ENCODE results near the gene GDPD5.

The GDPD5 gene

GRCh38 chr11:75495749-75496304 is 29.9 kb downstream of the GDPD5 start:
- no peak overlapping the region for H3K4me3 ChIP-seq
- no peak for TF ChIP-seq Cebpa-rat (IDR thresholded peaks at IDR 0.05)
- no peak overlapping the region for H3K9ac ChIP-seq
- H3K36me3 ChIP-seq, result no peaks in the 10 kb centered on the region
- no peaks in the 10 kb centered on the region for H3K27me3 ChIP-seq
- peaks cover 20% of the 10 kb centered on the region for H3K4me1 ChIP-seq
- no peak overlapping the region for H3K4me2 ChIP-seq
- H4K20me1 ChIP-seq, result no peaks in the 10 kb centered on the region
- H3K27ac ChIP-seq, result no peak overlapping the region
- H3K9me3 ChIP-seq, result no peaks in the 10 kb centered on the region

DNA sequence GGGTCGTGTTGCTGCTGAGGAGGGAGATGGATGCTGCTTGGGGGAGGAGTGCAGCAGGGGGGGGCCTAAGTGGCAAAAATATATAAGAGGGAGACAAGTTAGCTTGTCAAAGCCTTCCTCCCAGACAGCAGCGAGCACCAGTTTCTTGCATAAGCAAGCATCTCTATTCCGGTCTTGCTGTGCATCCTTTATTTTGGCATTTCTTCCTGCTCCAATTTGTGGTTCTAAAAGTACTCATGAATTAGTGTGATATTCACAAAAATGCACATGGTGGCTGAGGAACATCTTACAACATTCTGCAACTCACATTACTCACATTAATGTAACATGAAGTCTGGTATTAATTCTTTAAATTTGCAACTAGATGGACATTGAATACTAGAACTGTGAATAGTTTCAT is 32.1 kb downstream of the GDPD5 start:
- no peak for TF ChIP-seq Cebpa-rat (IDR thresholded peaks at IDR 0.05)
- no peak overlapping the region for H3K4me2 ChIP-seq

DNA sequence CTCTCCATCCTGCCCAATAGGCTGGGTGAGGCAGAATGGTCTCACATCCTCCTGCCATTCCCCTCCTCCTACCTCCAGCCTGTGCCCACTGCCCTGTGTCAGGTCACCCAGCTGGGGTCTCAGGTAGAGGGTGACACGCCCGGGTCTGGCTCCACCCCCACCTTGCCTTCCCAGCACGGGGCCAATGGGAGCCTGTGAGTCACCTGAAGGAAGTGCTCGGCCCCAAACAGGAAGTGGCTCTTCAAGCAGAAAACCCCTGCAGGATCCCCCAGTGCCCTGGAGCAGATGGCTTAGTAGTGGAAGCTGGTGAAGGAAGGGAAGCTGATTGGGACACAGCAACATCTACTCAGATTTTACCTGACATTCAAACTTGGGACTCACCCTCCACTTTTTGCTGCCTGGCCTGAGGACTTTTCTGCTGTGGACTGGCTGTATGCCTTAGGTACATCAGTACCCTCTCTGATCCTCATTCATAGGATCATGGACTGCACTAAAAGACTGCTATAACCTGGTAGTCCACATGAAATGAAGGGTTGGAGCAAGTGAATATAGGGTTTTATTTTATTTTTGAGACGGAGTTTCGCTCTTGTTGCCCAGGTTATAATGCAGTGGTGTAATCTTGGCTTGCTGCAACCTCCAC is 33.4 kb downstream of the GDPD5 start:
- H3K9me3 ChIP-seq, result no peaks in the 10 kb centered on the region
- H3K4me1 ChIP-seq, result peaks cover 33% of the 10 kb centered on the region
- H3K4me3 ChIP-seq, result no peak overlapping the region
- TF ChIP-seq Cebpa-rat (IDR thresholded peaks at IDR 0.05), result no peak
- no peaks in the 10 kb centered on the region for H3K27me3 ChIP-seq
- H3K4me2 ChIP-seq, result peak overlapping the region; percentile 55
- peak overlapping the region; percentile 19; the same call in 1 of the 2 replicates for H3K27ac ChIP-seq
- no peaks in the 10 kb centered on the region for H3K36me3 ChIP-seq
- no peak overlapping the region for H3K9ac ChIP-seq
- H4K20me1 ChIP-seq, result no peaks in the 10 kb centered on the region

More for the DNA sequence above, 32.1 kb downstream of the GDPD5 start:
- Histone ChIP-seq H3K9me3 (no peaks in the 10 kb centered on the region), H3K27me3 (no peaks in the 10 kb centered on the region), H3K4me3 (no peak overlapping the region), H3K27ac (no peak overlapping the region), H3K36me3 (no peaks in the 10 kb centered on the region), H3K9ac (no peak overlapping the region), H3K4me1 (peaks cover 24% of the 10 kb centered on the region), H4K20me1 (no peaks in the 10 kb centered on the region)

DNA sequence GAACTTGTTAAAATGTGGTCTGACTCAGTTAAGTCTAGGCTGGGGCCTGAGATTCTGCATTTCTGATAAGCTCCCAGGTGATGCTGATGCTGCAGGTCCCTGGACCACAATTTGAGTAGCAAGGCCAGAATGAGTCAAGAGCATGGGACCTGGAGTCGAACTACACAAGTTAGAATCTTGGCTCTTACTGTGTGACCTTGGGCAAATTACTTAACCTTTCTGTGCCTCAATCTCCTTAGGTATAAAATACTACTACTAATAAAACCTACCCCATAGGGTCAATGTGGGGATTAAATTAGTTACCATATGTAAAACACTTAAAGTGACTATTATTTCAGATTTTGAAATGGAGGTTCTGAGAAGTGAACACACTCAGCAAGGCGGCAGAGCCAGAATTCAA is 34.3 kb downstream of the GDPD5 start:
- no peak for TF ChIP-seq Cebpa-rat (IDR thresholded peaks at IDR 0.05)
- Histone ChIP-seq H3K36me3 (no peaks in the 10 kb centered on the region), H3K27me3 (no peaks in the 10 kb centered on the region), H3K4me1 (peaks cover 41% of the 10 kb centered on the region), H3K9me3 (no peaks in the 10 kb centered on the region), H3K4me2 (no peak overlapping the region), H3K27ac (no peak overlapping the region), H3K9ac (no peak overlapping the region), H3K4me3 (no peak overlapping the region), H4K20me1 (no peaks in the 10 kb centered on the region)

DNA sequence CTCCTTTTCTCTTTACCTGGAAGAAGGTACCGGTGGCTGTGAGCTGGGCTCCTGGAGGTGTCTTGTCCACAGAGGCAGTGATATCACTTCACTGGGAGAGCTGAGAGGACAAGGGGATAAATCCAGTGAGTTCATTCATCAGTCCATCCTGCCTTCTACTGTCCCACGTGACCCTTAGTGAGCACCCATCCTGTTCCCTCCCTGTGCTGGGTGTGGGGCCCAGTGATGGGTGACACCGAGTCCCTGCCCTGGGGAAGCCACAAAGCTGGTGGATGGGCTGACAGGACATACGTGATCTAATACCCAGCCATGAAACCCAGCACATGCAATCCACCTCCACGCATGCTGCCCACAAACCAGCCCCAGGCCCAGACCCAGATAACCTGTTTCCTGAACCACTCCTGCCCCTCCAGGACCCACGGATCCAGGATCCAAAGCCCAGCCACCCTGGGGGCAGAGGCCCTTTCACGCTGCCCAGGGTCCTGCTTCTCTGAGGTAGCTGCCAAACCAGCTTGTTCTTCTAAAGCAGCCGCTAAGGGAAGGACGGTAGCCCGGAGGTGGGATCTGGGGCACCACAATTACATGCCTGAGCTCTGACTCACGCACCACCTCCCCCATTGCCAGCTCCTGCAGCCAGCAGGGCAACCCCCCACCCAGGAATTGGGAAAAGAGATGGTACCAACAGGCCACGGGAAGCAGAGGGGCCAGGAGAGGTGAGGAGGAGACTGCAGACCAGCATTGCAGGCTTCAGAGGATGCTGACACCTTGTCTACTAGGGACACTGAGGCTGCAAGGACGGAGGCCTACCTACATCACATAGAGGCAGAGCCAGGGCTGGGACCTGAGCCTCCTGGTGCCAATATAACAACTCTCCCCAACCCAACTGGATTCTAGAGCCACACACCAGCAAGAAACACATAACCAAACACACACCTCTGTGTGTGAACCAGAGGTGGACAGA is 35.2 kb downstream of the GDPD5 start:
- no peak overlapping the region for H3K27ac ChIP-seq
- H4K20me1 ChIP-seq, result no peaks in the 10 kb centered on the region
- H3K27me3 ChIP-seq, result no peaks in the 10 kb centered on the region
- H3K9ac ChIP-seq, result no peak overlapping the region
- H3K36me3 ChIP-seq, result no peaks in the 10 kb centered on the region
- no peak for TF ChIP-seq Cebpa-rat (IDR thresholded peaks at IDR 0.05)
- H3K4me3 ChIP-seq, result no peak overlapping the region
- peaks cover 42% of the 10 kb centered on the region for H3K4me1 ChIP-seq
- H3K4me2 ChIP-seq, result peak overlapping the region; percentile 25; the same call in 1 of the 2 replicates
- H3K9me3 ChIP-seq, result no peaks in the 10 kb centered on the region

GRCh38 chr11:75487365-75487764 is 38.4 kb downstream of the GDPD5 start:
- TF ChIP-seq Cebpa-rat (IDR thresholded peaks at IDR 0.05), result no peak
- 0 out of 2 replicates have a peak overlapping the region, but pooled peaks have one; percentile 6 for H3K4me2 ChIP-seq
- H3K9ac ChIP-seq, result no peak overlapping the region; the same call in 1 of the 2 replicates
- no peak overlapping the region for H3K27ac ChIP-seq
- no peaks in the 10 kb centered on the region for H3K9me3 ChIP-seq
- no peaks in the 10 kb centered on the region for H3K27me3 ChIP-seq
- no peaks in the 10 kb centered on the region for H4K20me1 ChIP-seq
- H3K36me3 ChIP-seq, result no peaks in the 10 kb centered on the region
- H3K4me1 ChIP-seq, result peaks cover 36% of the 10 kb centered on the region
- H3K4me3 ChIP-seq, result no peak overlapping the region

GRCh38 chr11:75485742-75486141 is 40.0 kb downstream of the GDPD5 start:
- Histone ChIP-seq H3K9me3 (no peaks in the 10 kb centered on the region), H3K4me3 (no peak overlapping the region), H3K4me1 (peaks cover 33% of the 10 kb centered on the region), H4K20me1 (no peaks in the 10 kb centered on the region), H3K4me2 (no peak overlapping the region), H3K9ac (no peak overlapping the region), H3K27me3 (no peaks in the 10 kb centered on the region), H3K27ac (no peak overlapping the region), H3K36me3 (no peaks in the 10 kb centered on the region)
- no peak for TF ChIP-seq Cebpa-rat (IDR thresholded peaks at IDR 0.05)

DNA sequence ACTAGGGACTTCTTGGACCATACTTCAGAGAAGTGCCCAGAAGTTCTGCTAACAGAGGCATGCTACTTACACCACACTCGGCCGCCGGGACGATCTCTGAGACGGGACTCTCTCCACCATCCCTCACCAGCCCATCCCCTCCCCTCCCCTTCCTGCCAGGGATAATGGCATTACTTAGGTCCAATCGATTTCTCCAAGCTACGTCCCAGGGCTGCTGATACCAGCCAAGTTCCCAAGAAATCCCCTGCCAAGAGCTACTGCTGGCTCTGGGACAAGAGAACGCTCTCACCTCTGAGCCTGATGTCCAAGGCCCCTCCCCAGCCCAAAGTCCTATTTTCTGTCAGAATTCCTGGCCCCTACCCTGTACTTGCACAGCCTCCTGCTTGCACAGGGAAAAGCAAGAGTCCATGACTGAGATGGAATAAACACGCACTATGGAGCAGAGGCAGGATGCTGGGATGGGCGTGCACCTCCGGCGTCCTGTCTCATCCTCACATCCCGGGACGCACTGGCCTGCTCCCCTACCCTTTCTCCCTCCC is 42.7 kb downstream of the GDPD5 start:
- H3K9me3 ChIP-seq, result no peaks in the 10 kb centered on the region
- H3K27me3 ChIP-seq, result no peaks in the 10 kb centered on the region
- no peak overlapping the region for H3K4me2 ChIP-seq
- no peak overlapping the region for H3K27ac ChIP-seq
- H4K20me1 ChIP-seq, result no peaks in the 10 kb centered on the region
- no peak for TF ChIP-seq Cebpa-rat (IDR thresholded peaks at IDR 0.05)
- no peak overlapping the region for H3K4me3 ChIP-seq
- H3K4me1 ChIP-seq, result peaks cover 24% of the 10 kb centered on the region
- H3K36me3 ChIP-seq, result no peaks in the 10 kb centered on the region
- no peak overlapping the region for H3K9ac ChIP-seq

DNA sequence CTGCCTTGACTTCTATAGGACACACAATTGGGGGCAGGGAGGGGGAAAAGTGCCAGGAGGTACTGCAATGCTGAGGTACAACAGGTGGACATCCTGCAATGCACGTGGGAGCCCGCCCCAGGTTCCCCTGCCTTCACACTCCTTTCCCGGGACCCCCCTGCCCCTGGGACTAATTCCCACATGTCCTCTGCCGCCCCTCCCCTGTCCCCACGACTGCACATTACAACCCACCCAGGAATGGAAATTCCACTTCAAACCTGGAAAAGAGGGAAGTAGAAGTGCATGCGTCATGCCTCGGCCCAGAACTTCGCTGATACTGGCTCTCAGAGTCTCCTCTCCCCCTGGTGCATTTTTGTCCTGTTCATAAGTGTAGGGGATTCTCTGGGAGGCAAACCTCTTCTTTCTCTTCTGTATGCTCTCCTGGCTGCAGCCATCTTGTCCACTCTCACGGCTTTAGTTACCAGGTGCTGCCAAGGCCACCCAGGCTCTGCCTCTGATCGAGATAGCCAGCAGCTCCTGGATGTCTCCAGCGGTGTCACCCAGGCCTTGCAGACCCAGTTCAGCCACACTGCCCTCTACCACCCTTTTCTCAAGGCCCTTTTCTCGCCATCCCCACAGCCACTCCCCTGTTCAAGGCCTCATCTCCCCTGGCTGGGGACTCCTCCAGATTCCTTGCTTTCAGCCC is 43.7 kb downstream of the GDPD5 start:
- H3K4me2 ChIP-seq, result no peak overlapping the region
- H3K9me3 ChIP-seq, result no peaks in the 10 kb centered on the region
- H4K20me1 ChIP-seq, result no peaks in the 10 kb centered on the region
- H3K27me3 ChIP-seq, result no peaks in the 10 kb centered on the region
- H3K36me3 ChIP-seq, result no peaks in the 10 kb centered on the region
- no peak overlapping the region for H3K4me3 ChIP-seq
- TF ChIP-seq Cebpa-rat (IDR thresholded peaks at IDR 0.05), result no peak
- H3K9ac ChIP-seq, result no peak overlapping the region
- H3K4me1 ChIP-seq, result peaks cover 23% of the 10 kb centered on the region
- H3K27ac ChIP-seq, result no peak overlapping the region
